Bone marrow (tissue), 2 donors: ENCODE measurements around the gene UXS1.

ENCODE experiments used
- DNase-seq, 2 donors: peaks; one replicate each; lab custom pipeline; 2025; lab: John Stamatoyannopoulos, UW

Gene UXS1

DNA sequence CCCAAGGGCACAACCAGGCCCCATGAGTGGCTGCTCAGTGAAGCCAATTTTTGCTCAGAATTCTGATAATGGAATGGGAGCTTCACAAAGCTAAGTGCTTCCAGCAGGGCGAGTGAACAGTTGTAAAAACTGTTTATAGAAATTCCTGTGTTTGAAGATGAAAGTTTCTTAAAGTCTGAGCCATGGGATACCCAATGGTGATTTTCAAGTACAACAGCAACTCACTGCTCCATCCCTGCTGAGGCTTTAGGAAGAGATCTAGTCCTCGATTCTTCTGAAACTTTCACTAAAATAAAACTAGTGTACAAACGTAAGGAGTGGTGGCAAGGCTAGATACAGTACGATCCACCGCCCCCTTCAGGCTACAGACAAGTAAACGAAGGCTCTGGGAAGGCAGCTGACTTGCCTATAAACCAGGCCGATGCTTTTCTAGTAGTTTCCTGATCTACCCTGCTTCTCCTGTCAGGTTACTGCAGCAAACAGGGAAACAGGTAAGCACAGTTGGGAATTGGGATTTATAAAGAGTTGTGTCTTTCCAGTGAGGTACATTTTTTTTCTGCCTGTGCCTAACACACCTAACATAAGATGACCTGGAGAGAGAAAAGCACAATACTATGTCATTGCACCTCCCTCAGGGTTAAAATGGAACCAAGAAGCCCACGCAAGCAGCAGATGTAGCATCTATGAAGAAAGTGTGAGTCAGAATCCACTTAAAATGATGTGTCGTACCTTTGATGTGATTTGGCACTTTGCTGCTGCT is 108.7 kb downstream of the UXS1 start:
- DNase-seq, result no peak

GRCh38 chr2:106080959-106081358 is 113.1 kb downstream of the UXS1 start:
- DNase-seq, result no peak

DNA sequence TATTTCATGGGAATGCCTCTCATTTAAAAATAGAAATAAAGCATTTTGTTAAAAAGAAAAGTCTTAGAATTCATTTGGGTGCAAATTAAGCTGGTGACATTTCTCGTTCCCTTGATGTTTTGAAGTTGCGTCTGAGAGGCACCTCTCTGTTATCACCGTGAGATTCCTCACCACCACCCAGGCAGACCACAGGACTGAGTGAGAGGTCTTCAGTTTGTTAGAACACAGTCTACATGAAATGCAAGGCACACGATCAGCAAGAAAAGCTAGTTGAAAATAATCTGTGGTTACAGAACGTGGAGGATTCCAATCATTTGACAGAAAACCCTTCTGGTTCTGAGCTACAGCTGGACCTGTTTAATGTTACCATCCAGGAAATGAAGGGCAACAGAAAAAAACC is 116.0 kb downstream of the UXS1 start:
- no peak for DNase-seq

DNA sequence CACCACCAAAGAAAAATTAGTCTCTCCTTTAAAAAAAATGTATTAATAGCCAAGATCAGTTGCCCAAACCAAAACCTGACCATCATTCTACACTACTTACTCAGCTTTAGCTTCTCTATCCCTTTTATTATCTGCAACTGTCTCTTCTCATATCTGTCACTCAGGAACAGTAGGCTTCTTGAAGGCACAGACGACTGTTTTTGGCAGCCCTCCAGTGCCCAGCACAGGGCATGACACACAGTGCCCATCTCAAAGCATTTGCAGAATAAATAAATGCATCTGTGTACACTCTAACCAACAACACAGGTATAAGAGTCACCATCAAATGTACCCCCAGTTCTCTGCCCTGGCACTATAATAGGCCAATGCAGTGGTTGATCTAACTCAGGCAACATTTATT is 117.2 kb downstream of the UXS1 start:
- no peak for DNase-seq

DNA sequence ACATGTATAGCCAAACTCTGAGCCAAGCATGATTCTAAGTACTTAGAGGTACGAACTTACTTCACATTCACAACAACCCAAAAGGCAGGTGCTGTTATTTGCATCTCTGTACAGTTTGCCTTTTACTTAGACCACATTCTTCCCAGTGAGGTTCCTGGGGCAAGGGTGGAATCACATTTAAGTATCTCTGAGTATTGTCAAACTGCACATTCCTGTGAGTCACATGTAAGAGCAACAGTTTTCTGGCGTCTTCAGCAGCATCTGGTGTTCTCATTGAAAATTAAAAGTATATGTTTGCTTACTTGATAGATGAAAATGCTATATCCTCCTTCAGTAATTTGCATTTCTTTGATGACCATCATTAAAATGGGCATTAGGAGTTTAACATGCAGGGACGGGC is 119.1 kb downstream of the UXS1 start:
- DNase-seq, result no peak

DNA sequence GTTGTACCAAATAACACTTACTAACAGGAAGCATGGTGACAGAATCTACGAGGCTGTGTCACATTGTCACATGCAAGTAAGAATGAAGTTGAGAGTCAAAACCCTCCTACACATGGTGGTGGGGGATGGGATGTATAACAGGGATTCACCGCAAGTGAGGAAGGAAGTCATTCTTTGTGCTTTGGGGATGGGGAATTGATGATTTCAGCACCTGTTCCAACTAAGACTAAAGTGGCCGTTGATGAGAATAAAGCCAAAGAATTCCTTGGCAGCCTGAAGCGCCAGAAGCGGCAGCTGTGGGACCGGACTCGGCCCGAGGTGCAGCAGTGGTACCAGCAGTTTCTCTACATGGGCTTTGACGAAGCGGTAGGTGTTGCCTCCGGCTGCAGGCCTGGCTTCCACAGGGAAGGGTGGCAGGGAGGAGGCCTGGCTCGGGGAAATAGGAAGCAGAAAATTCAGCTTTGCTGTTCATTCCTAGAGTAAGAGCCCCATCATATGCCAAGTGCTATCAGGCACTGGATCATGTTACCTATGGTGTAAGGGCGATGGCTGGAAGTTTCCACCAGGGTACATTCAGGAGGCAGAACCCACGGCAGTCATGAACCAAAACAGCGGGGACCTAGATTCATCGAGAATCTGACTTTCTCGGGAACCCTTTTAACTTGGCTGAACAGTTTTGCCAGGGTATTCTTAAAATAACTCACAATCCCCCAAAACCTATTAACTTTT is 120.3 kb downstream of the UXS1 start:
- DNase-seq, result no peak

DNA sequence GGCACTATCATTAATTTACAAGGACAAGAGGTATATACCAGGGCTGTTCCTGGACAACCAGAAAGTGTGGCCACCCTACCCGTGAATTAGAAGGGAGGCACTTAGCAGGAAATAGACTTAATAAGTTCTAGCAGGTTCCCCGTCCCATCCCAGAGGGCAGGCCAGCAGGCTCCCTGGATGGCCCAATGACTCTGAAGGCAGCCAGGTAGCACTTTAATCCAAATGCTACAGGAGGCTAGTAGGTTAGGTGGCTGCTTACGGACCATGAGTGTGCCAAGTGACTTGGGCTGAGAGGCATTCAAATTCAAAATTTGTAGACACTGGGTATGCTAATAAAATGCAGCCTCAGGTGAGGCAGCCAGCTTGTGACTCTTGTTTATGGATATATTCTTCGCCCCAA is 123.9 kb downstream of the UXS1 start:
- DNase-seq, result no peak

DNA sequence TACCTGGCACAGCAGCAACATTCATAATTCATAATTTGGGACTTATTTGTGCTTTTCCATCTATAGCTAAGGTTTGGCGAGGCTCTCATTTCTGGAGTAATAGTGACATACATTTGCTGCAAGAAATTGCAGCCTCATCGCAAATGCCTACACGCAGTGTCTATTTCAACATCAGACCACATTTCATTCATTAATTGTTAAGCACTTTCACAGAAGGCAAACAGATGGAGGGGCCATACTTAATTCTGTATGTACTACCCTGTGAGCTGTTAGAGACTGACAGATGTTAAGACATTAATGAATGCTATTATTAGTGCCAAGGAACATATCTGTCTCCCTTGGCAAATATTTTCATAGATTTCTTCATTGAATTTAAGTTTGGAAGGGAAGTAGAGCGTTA is 125.7 kb downstream of the UXS1 start:
- DNase-seq, result no peak

DNA sequence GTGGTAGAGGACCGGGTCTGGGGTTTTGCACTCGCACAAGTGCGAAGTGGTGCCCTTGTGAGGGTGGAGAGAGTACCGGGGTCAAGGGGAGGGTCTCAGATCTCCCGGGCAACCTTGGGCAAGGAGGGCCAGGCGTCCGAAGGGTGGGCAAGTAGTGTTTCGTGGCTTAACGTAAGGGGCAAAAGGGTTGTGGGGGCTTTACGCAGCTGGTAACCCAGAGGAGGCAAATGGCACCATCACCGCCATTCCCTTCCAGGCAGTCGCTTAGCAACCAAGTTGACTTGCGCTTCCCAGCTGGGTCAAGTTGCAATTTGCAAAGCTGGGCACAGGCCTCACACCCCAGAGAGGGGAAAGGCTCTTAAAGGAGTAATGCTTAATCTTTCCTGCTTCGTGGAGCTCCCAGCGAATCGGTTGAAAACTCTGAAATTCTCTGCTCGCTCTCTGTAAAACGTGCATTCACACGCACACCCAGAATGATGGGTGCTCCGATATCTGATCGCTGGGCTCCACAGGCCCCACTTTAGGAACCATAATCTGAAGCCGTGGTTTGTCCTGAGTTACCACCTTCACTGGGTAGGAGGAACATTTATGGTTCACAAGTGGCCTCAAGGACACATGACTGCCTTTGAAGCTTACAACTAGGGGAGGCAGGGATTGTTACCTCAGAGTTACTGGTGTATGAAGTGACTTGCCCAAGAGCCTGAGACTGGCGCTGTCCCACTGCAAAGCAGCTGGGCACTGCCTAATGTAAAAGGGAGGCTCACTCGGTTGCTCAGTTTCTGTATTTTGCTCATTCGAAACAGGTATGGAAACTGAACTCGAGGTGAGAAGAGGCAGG is 127.9 kb downstream of the UXS1 start:
- no peak for DNase-seq

DNA sequence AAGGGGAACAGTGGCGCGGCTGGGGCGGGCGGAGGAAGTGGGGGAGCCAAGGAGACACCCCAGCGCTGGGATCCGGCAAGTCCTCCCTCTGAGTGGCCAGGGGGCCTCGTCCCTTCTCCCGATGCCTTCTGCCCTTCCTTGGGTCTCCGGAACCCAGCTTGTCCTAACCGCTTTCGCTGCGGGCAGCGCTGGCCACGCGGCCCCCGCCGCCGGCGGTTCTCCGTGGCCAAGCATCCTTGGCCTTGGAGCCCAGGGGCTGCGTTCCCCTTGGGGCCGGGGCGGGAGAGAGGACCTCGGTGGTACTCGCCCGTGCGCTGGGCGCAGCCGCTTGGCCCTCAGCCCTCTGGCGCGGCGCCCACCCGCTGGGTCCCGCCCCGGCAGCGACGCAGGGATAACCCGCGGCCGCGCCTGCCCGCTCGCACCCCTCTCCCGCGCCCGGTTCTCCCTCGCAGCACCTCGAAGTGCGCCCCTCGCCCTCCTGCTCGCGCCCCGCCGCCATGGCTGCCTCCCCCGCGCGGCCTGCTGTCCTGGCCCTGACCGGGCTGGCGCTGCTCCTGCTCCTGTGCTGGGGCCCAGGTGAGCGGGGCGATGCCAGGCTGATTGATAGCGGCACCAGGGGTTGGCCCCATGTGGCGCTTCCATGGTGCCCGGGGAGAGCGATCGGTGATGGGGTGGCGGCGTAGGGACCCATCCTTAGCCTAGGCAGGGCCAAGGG is 128.7 kb downstream of the UXS1 start:
- DNase-seq, result no peak

- DNase-seq, result no peak
Measured at GRCh38 chr2:106063181-106063580, 130.9 kb downstream of the UXS1 start.

GRCh38 chr2:106062627-106063026 is 131.5 kb downstream of the UXS1 start:
- DNase-seq, result no peak

DNA sequence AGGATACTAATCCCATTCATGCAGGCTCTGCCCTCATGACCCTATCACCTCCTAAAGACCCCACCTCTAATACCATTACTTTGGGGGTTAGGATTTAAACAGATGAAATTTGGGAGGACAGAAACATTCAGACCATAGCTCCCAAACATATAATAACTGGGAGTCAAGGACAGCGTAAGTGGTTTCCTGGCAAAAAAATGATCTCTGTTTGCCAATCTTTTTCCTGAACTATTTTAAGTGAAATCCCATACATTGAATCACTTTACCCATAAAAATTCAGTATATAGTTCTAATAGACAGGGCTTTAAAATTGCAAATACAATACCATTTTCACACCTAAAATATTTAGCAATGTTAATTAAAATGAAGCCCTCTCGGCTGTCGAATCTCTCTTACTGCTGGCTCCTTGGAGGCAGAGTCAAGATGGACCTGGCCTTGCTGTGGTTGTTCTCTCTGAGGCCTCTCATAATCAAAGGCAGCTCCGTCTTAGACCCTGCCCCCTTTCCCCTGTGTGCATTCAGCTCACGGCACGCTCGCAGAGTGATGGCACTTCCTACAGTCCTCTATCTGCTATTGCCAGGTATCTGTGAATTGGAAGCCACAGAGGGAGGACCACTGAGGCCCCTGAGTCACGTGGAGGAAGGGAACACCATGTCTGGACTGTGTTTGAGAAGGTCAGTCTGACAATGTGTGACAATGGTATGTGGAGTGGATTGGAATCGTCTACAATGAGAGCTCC is 132.3 kb downstream of the UXS1 start:
- DNase-seq, result no peak

GRCh38 chr2:106059416-106060065 is 134.6 kb downstream of the UXS1 start:
- no peak for DNase-seq

GRCh38 chr2:106058469-106059137 is 135.5 kb downstream of the UXS1 start:
- DNase-seq, result no peak

GRCh38 chr2:106057206-106057605 is 136.9 kb downstream of the UXS1 start:
- no peak for DNase-seq

DNA sequence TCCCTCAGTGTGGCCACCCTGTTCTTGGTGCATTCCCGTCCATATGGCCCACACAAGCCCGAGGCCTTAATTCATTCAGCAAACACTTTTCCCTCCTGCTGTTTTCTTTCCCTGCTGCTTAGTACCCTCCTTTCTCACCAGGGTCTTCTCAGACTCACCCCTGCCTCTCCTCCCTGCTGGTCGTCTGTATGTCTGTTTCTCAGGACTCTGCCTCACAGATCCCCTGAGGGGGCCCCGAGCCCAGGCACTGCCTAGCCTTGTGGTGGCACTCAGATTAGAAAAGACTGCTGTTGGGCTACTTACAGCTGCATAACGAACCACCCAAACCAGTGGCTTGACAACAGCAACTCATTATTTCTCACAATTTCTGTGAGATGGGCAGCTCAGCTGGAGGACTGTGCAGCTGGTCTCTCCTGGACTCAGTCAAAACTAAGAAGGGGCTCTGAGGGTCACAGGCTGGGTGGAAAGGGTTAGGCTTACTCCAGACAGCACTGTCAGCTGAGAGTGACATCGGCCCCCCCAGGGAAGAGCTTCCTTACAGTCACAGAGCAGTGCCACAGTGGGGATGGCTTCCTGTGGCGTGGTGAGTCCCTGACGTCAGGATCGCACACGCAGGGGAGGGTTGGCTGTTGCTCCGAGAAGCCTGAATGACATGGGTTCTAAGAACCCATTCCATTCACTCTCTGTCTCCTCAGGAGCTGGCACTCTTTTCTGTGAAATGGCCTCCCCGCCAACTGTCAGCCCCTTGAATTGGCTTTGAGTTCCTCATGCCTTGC is 139.0 kb downstream of the UXS1 start:
- no peak for DNase-seq

DNA sequence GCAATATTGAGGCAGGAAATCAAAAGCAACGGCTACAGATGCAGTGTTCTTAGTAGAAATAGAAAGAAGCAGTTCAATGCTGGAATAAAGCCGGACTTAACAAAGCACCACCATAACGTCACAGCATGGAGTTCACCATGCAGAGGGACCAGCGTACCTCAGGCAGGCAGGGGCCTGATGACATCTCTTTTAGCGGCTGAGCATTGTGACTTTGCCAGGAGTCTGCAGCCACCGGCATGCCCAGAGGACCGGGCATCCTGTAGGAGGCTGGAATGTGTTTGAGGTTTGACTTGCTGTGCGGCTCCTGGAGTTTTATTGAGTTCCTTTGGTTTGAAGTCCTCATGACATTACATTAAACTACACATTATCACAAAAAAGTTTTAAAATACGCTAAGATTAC is 139.8 kb downstream of the UXS1 start:
- DNase-seq, result no peak

DNA sequence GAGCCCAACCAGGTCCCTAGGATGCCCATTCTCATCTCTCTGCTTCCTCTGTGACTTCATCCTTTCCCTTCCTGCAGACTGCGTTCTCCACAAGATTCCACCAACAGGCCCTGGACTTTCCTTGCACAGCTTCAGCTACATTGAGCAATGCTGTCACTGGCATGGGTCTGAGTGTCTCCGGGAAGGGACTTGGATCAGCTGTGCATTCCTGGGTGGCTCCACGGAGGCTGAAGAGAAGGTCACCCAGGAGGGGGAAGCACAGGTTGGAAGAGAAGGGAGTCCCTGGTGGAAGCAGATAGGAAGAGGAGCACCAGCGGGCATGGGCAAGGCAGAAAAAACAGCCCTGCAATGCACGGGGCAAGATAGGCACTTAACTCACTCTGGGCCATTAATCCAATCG is 140.5 kb downstream of the UXS1 start:
- no peak for DNase-seq

DNA sequence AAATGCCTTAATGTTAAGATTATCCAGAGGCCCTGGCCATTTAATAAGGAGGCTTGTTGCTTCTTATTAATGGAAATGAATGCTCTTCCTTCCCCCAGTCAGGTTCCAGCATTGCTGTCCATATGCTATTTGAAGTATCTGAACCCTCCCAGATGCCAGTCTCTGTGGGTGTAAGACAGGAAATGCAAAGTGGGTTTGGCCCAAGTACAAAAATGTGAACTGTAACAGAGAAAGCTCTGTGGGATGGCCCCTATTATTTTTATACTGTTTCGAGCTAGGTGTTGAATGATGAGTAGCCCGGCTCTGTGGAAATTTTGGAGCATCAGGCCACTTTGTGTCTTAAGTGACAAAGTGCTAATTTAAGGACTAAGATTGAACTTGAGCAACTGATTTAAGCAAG is 141.0 kb downstream of the UXS1 start:
- DNase-seq, result no peak
